Esophagus muscularis mucosa (tissue), 4 donors: ENCODE measurements around the gene DDAH1. TPM values are rescaled to one million over a fixed set of nuclear protein-coding genes. Genes with fewer than 3 reads are reported as not detected.

Source experiments
- DNase-seq: peaks from one replicate; pipeline ENCODE4 v3.0.0-alpha.2; 2017; ENCODE audit errors: extremely low spot score
- H3K27ac ChIP-seq, 4 donors: fragments of 200-600 bp; sonication (generic); replicated peaks in 1 of 4; 1 replicate in 3 of 4; 2 replicates in 1 of 4; pipeline ENCODE4 v1.5.1; 2016 to 2019; ENCODE audit warnings: mild to moderate bottlenecking in 1 of 4
- H3K27me3 ChIP-seq, 4 donors: fragments of 200-600 bp; sonication (generic); one replicate each; pipeline versions ENCODE4 v1.5.1 to v1.6.0; 2016 to 2019
- H3K36me3 ChIP-seq, 4 donors: fragments of 200-600 bp; sonication (generic); one replicate each; pipeline ENCODE4 v1.5.1; 2016 to 2019
- H3K4me1 ChIP-seq, 4 donors: fragments of 200-600 bp; sonication (generic); one replicate each; pipeline ENCODE4 v1.5.1; 2016 to 2019
- H3K4me3 ChIP-seq, 4 donors: fragments of 200-600 bp; sonication (generic); 1 replicate in 2 of 4; 2 replicates in 2 of 4; pipeline ENCODE4 v1.5.1; 2016 to 2019; ENCODE audit warnings: mild to moderate bottlenecking in 4 of 4, moderate library complexity in 1 of 4
- H3K9me3 ChIP-seq, 4 donors: fragments of 200-600 bp; sonication (generic); 1 replicate in 3 of 4; 2 replicates in 1 of 4; pipeline ENCODE4 v1.5.1; 2016 to 2019
- EP300 ChIP-seq: sonication (generic); formaldehyde crosslinking; IDR thresholded peaks from one replicate; pipeline ENCODE4 v1.6.1; 2017; ENCODE audit warnings: antibody characterized with exemption
- POLR2A ChIP-seq: fragments of 450-650 bp; IDR thresholded peaks from one replicate; pipeline ENCODE4 v1.6.1; 2017; ENCODE audit warnings: antibody characterized with exemption, moderate library complexity, mild to moderate bottlenecking, low read depth
- POLR2AphosphoS5 ChIP-seq, 2 donors: sonication (generic); formaldehyde crosslinking; IDR thresholded peaks; one replicate each; pipeline ENCODE4 v1.6.1; 2017; ENCODE audit warnings: antibody characterized with exemption in 2 of 2
- WGBS: methylation state at CpG from one replicate; pipeline ENCODE4 v1.1.5; 2018; 5-methylcytosine and 5-hydroxymethylcytosine counted together
- intact Hi-C: fragments of 100-400 bp; cut with DNase I; formaldehyde crosslinking; loops from one replicate; pipeline ENCODE4 v1.15.1; 2023
- total RNA-seq, 4 donors: library from RNA; depleted of rRNA; stranded (reverse); fragments of >200 nt; gene quantifications; one replicate each; pipeline versions ENCODE4 v1.1.0 to v1.2.1, GENCODE V29; 2016
- TF ChIP-seq, protein P1 (sequence below), 3 experiments: fragments of 200-600 bp in 2 of 3; fragments of 450-650 bp in 1 of 3; sonication (generic) in 2 of 3; IDR thresholded peaks; one replicate each; pipeline ENCODE4 v1.5.1; 2017 to 2019; ENCODE audit warnings: antibody characterized with exemption in 3 of 3, mild to moderate bottlenecking in 2 of 3, moderate library complexity in 1 of 3

DDAH1 gene
- total RNA-seq, 4 donors from 2014 or later = 27.0 to 75.3 (median 38.0) TPM

DNA sequence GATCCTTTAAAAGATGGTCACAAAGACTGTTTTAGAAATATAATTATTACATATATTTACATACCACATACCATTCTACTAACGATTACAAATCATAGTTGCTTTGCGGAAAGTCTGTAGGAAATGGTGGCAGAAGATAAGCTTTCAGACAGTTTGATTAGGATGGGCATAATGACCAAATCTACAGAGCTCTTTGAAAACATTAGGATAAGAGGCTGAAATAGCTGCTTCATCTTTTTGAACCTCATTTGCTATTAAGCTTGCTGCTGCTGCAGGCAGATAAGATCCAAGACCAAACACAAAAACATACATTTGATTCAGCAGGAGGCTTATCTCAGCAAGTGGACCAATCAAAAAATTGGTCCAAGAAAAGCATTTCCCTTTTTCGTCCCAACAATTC, 47.1 kb downstream of the DDAH1 start:
- WGBS = 75% methylated on average over 3 of the region's 3 CpGs
- Histone ChIP-seq H3K9me3 (peaks cover 0 to 14% (median 8%) of the 10 kb centered on the region in 4 donors), H3K27ac (no peak overlapping the region), H3K27me3 (no peaks in the 10 kb centered on the region), H3K4me3 (no peak overlapping the region), H3K36me3 (no peaks in the 10 kb centered on the region), H3K4me1 (no peaks in the 10 kb centered on the region)
- intact Hi-C loops = no loop called here
- TF ChIP-seq, protein P1, sequence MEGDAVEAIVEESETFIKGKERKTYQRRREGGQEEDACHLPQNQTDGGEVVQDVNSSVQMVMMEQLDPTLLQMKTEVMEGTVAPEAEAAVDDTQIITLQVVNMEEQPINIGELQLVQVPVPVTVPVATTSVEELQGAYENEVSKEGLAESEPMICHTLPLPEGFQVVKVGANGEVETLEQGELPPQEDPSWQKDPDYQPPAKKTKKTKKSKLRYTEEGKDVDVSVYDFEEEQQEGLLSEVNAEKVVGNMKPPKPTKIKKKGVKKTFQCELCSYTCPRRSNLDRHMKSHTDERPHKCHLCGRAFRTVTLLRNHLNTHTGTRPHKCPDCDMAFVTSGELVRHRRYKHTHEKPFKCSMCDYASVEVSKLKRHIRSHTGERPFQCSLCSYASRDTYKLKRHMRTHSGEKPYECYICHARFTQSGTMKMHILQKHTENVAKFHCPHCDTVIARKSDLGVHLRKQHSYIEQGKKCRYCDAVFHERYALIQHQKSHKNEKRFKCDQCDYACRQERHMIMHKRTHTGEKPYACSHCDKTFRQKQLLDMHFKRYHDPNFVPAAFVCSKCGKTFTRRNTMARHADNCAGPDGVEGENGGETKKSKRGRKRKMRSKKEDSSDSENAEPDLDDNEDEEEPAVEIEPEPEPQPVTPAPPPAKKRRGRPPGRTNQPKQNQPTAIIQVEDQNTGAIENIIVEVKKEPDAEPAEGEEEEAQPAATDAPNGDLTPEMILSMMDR (IDR thresholded peaks at IDR 0.05) = no peak
- TF ChIP-seq POLR2A = no peak
- TF ChIP-seq POLR2AphosphoS5 (IDR thresholded peaks at IDR 0.05) = no peak
- TF ChIP-seq EP300 = no peak
- no peak for DNase-seq

DNA sequence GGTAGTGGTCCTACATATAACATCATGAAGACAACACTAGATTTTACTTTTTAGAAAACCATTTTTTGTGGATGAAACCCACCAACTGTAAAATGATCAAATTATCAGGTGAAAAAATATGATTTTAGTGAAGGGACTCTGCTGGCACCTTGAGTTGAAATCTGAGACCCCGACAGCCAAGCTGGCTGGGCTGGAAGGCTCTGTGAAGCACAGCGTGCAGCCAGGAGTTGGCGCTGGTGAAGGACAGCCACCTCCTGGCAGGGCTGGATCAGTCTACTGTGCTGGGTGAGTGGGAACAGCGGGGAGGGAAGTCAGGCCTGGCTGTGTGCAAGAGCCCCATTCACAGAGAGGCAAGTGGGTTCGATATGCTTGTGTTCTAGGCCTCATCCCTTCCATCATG, 47.9 kb downstream of the DDAH1 start:
- Histone ChIP-seq H3K4me1 (no peaks in the 10 kb centered on the region), H3K36me3 (no peaks in the 10 kb centered on the region), H3K4me3 (no peak overlapping the region), H3K9me3 (peaks cover 0 to 14% (median 8%) of the 10 kb centered on the region in 4 donors), H3K27ac (no peak overlapping the region), H3K27me3 (no peaks in the 10 kb centered on the region)
- TF ChIP-seq, protein P1 (IDR thresholded peaks at IDR 0.05) = no peak
- no peak for TF ChIP-seq EP300
- no peak for TF ChIP-seq POLR2A
- TF ChIP-seq POLR2AphosphoS5 (IDR thresholded peaks at IDR 0.05) = no peak
- intact Hi-C loops = no loop called here
- 78% methylated on average over 5 of the region's 5 CpGs for WGBS
- no peak for DNase-seq

DNA sequence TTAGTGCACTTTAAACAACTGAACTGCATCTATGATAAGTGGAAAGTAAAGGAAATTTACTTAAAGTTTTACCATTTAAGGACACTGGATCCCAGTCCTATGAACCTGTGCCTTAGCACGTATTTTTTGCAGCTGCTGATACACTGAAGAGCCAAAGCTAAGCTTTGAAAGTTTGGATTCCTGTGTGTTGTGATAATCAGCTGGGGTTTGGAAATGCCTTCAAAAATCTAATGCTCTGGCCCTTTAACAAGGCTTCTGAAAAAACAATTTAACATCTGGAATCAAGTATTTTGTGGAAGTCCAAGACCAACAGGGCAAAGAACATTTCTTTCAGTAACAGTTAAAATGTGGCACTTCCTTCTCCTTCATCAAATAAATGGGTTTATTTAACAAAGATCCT, 51.8 kb downstream of the DDAH1 start:
- Histone ChIP-seq H3K27ac (no peak overlapping the region), H3K4me3 (no peak overlapping the region), H3K36me3 (no peaks in the 10 kb centered on the region), H3K27me3 (no peaks in the 10 kb centered on the region), H3K9me3 (no peaks in the 10 kb centered on the region), H3K4me1 (no peaks in the 10 kb centered on the region)
- intact Hi-C loops = no loop called here
- TF ChIP-seq, protein P1 (IDR thresholded peaks at IDR 0.05) = no peak
- TF ChIP-seq POLR2AphosphoS5 (IDR thresholded peaks at IDR 0.05) (no peak), POLR2A (no peak), EP300 (no peak)
- DNase-seq = no peak
- WGBS = 100% methylated on average over 1 of the region's 1 CpG

DNA sequence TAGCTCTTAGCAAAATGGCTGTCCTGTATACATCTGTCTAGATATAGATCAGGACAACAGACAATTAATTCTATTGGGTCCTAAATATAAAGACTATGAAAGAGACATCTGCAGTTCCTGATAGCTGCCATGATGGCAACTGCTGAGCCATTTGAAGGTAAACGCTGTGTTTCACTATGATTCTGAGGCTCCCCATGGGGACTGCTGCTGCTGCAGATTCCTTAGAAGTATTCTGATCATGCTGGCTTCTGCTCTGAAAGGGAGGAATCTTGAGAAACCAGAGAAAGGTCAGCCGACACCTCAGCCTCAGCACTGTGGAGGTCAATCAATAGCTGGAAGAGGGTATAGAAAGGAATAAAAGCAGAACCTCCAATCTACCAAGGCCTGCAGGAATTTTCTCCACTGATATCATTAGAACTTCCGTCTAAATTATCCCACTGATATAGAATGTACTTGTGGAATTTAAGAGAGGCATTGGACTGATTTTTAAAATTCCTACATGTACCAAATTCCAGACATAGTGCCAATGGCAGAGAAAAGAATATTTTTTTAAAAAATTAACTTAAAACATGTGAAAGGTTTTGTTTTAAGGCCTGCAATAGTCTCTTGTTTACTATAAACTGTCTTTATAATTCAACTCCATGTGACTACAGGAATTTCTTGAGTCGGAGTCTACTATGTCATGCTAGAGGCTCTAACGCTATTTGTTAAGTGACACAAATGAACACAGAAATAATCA, 53.2 kb downstream of the DDAH1 start:
- no peak overlapping the region for H3K4me3 ChIP-seq
- H3K36me3 ChIP-seq = no peaks in the 10 kb centered on the region
- H3K27ac ChIP-seq = no peak overlapping the region
- H3K27me3 ChIP-seq = no peaks in the 10 kb centered on the region
- DNase-seq = no peak
- intact Hi-C loops = no loop called here
- no peaks in the 10 kb centered on the region for H3K9me3 ChIP-seq
- H3K4me1 ChIP-seq = peaks cover 7 to 14% (median 13%) of the 10 kb centered on the region in 4 donors
- TF ChIP-seq POLR2A = no peak
- TF ChIP-seq, protein P1 (IDR thresholded peaks at IDR 0.05) = no peak
- 86% methylated on average over 5 of the region's 5 CpGs for WGBS

DNA sequence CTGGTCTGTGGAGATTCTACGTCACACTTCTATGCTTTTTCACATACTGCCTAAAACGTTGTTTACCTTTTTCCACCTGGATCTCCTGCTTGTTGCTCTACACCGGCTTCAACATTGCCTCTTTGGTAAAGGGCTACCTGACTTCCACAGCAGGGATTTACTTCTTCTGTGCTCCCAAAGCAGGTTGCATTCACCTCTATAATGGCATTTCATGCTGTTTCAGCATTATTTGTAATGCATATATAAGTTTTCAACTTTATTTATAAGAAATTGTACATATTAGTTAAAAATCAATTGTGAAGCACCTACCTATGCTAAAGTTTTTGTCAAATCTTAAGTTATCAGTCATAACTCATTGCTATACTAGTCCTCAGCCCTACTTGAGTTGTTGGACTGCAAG, 55.4 kb downstream of the DDAH1 start:
- no peak overlapping the region for H3K27ac ChIP-seq
- intact Hi-C loops = loop anchor here (10.0 kb wide), 1 partner anchor 175 kb away; the partner anchor contains the start of gene CCN1
- H3K9me3 ChIP-seq = no peaks in the 10 kb centered on the region
- H3K4me3 ChIP-seq = no peak overlapping the region
- WGBS = 94% methylated on average over 3 of the region's 3 CpGs
- no peaks in the 10 kb centered on the region for H3K36me3 ChIP-seq
- H3K4me1 ChIP-seq = peaks cover 9 to 36% (median 21%) of the 10 kb centered on the region in 4 donors
- TF ChIP-seq, protein P1 (IDR thresholded peaks at IDR 0.05) = no peak
- TF ChIP-seq POLR2A = no peak
- TF ChIP-seq POLR2AphosphoS5 (IDR thresholded peaks at IDR 0.05) = no peak
- no peak for TF ChIP-seq EP300
- no peak for DNase-seq
- H3K27me3 ChIP-seq = no peaks in the 10 kb centered on the region
